Stimulated activated CD8-positive, alpha-beta memory T cell treated with anti-CD3 and anti-CD28 coated beads, Interleukin-15, amount 100 ng/mL, for 48 hours (primary cell): ENCODE results near the gene EEPD1.

Experiments
- DNase-seq, 2 donors: peaks; one replicate each; pipeline ENCODE4 v3.0.0-alpha.2; 2020; ENCODE audit warnings: low read depth in 2 of 2

The EEPD1 gene

GRCh38 chr7:36154255-36155212 is 1.5 kb downstream of the EEPD1 start:
- no peak for DNase-seq

GRCh38 chr7:36155811-36156361 is 2.8 kb downstream of the EEPD1 start:
- DNase-seq = no peak

- no peak for DNase-seq
Measured at GRCh38 chr7:36157527-36158320, 4.7 kb downstream of the EEPD1 start.

GRCh38 chr7:36158321-36158605 is 5.2 kb downstream of the EEPD1 start:
- no peak for DNase-seq

- no peak for DNase-seq
Measured at GRCh38 chr7:36159618-36160017, 6.6 kb downstream of the EEPD1 start.

- no peak for DNase-seq
Measured at GRCh38 chr7:36160313-36160712, 7.3 kb downstream of the EEPD1 start.

- DNase-seq = no peak
Measured at GRCh38 chr7:36161996-36162395, 8.9 kb downstream of the EEPD1 start.

- no peak for DNase-seq
Measured at GRCh38 chr7:36165059-36165458, 12.0 kb downstream of the EEPD1 start.

GRCh38 chr7:36165802-36166201 is 12.7 kb downstream of the EEPD1 start:
- no peak for DNase-seq

GRCh38 chr7:36167403-36168050 is 14.5 kb downstream of the EEPD1 start:
- no peak for DNase-seq

GRCh38 chr7:36171503-36171902 is 18.4 kb downstream of the EEPD1 start:
- DNase-seq = no peak

GRCh38 chr7:36175886-36176285 is 22.8 kb downstream of the EEPD1 start:
- no peak for DNase-seq

- no peak for DNase-seq
Measured at GRCh38 chr7:36176697-36177096, 23.6 kb downstream of the EEPD1 start.

- no peak for DNase-seq
Measured at GRCh38 chr7:36180121-36180520, 27.1 kb downstream of the EEPD1 start.

- DNase-seq = no peak
Measured at GRCh38 chr7:36181668-36182067, 28.6 kb downstream of the EEPD1 start.

- no peak for DNase-seq
Measured at GRCh38 chr7:36182854-36183604, 30.0 kb downstream of the EEPD1 start.

- DNase-seq = no peak
Measured at GRCh38 chr7:36185092-36185491, 32.0 kb downstream of the EEPD1 start.

- no peak for DNase-seq
Measured at GRCh38 chr7:36185756-36186155, 32.7 kb downstream of the EEPD1 start.

GRCh38 chr7:36186359-36187121 is 33.5 kb downstream of the EEPD1 start:
- DNase-seq = no peak

- no peak for DNase-seq
Measured at GRCh38 chr7:36188266-36188665, 35.2 kb downstream of the EEPD1 start.

- DNase-seq = no peak
Measured at GRCh38 chr7:36188906-36189305, 35.9 kb downstream of the EEPD1 start.
